Heart left ventricle (tissue), 16 donors: ENCODE results near the gene APOBEC3G. TPM values are rescaled to one million over a fixed set of nuclear protein-coding genes. Genes with fewer than 3 reads are reported as not detected.

Source experiments
- ATAC-seq, 4 donors: fragments of 200-7000 bp; cut with Tn5 transposase; one replicate each; pipeline ENCODE4 v1.9.1; 2020 to 2022; ENCODE audit warnings: moderate library complexity in 4 of 4, mild to moderate bottlenecking in 3 of 4, moderate number of reproducible peaks in 1 of 4
- DNase-seq, 5 donors: peaks; one replicate each; pipeline ENCODE4 v3.0.0-alpha.2; 2020
- H3K27ac ChIP-seq, 12 donors: fragments of 200-600 bp; sonication (generic) in 4 of 12; one replicate each; pipeline versions ENCODE4 v1.5.0 to v1.8.0; 2016 to 2022; ENCODE audit warnings: mild to moderate bottlenecking in 2 of 12
- H3K27me3 ChIP-seq, 9 donors: fragments of 200-600 bp; sonication (generic) in 2 of 9; one replicate each; pipeline versions ENCODE4 v1.5.1 to v1.8.0; 2016 to 2022; ENCODE audit warnings: mild to moderate bottlenecking in 3 of 9
- H3K36me3 ChIP-seq, 9 donors: fragments of 200-600 bp; sonication (generic) in 2 of 9; one replicate each; pipeline versions ENCODE4 v1.5.0 to v1.8.0; 2018 to 2022; ENCODE audit warnings: mild to moderate bottlenecking in 2 of 9
- H3K4me1 ChIP-seq, 12 donors: fragments of 200-600 bp; sonication (generic) in 4 of 12; one replicate each; pipeline versions ENCODE4 v1.5.0 to v1.8.0; 2016 to 2022; ENCODE audit warnings: mild to moderate bottlenecking in 3 of 12
- H3K4me3 ChIP-seq, 12 donors: fragments of 200-600 bp; sonication (generic) in 4 of 12; one replicate each; pipeline versions ENCODE4 v1.5.0 to v1.8.0; 2017 to 2022; ENCODE audit warnings: mild to moderate bottlenecking in 9 of 12, moderate library complexity in 4 of 12
- H3K9me3 ChIP-seq, 12 donors: fragments of 200-600 bp; sonication (generic) in 4 of 12; one replicate each; pipeline versions ENCODE4 v1.5.0 to v1.8.0; 2016 to 2022; ENCODE audit warnings: mild to moderate bottlenecking in 1 of 12
- POLR2A ChIP-seq, 2 donors: fragments of 450-650 bp; IDR thresholded peaks; one replicate each; pipeline ENCODE4 v1.6.1; 2017; ENCODE audit warnings: antibody characterized with exemption in 2 of 2, mild to moderate bottlenecking in 2 of 2, moderate library complexity in 2 of 2
- WGBS, 4 donors: extraction: QIAGEN DNeasy Blood & Tissue Kit in 2 of 4; methylation state at CpG; one replicate each; pipeline versions ENCODE4 v1.1.5 to v1.1.7; 2013 to 2018; 5-methylcytosine and 5-hydroxymethylcytosine counted together
- intact Hi-C, 10 donors: fragments of 100-400 bp; cut with DNase I; formaldehyde crosslinking; loops; one replicate each; pipeline versions ENCODE4 v1.11.1 to v1.14.2; 2022
- polyA plus RNA-seq, 2 donors: library from polyadenylated mRNA; stranded (reverse); fragments of 200-250 nt; gene quantifications; one replicate each; pipeline ENCODE4 v1.2.3, GENCODE V29; 2013
- total RNA-seq, 9 donors: library from RNA; depleted of rRNA in 2 of 9; stranded (reverse); fragments of >200 nt in 2 of 9; fragmentation: NEBNext Ultra II Directional in 3 of 9; extraction: Animal tissue kit (Norgen Biotek cat#: 25700) in 3 of 9; gene quantifications; one replicate each; pipeline versions ENCODE4 v1.1.0 to v1.2.4, GENCODE V29; 2016 to 2023
- TF ChIP-seq, protein P1 (sequence below), 12 donors: fragments of 200-600 bp; sonication (generic) in 4 of 12; IDR thresholded peaks; one replicate each; pipeline versions ENCODE4 v1.5.0 to v1.8.0; 2018 to 2022; ENCODE audit warnings: antibody characterized with exemption in 12 of 12, mild to moderate bottlenecking in 5 of 12
- donor health status: ischemic (EF 13 %, LVEDD 7.1; RV severe dilation, severe dysfunction).
- donor health status: healthy with polysubstance abuse.
- donor health status: DM: no; HTN: yes; CAD: no.
- donor health status: DM: no; HTN: no; CAD: no.
- donor health status: ischemic (EF 25% LVEDD 6.9; RV normal size, moderate dysfunction).
- donor health status: ischemic (EF 25% LVEDD 5.7; RV mildly dilated, moderate dysfunction).
- donor health status: healthy.
- donor health status: DM: yes; HTN: yes; CAD: no.
- donor health status: ischemic (EF 35%, LVEDD 5.7; RV mildly dilated, moderate dysfunction).
- donor health status: nonischemic (EF 11% LVEDD 7.7; RV severe dilation, severe dysfunction).
- donor health status: DM: yes; HTN: yes; CAD: no.
- donor health status: PGD.
- donor health status: ischemic (EF 29% LVEDD 5.4; RV normal size, mild dysfunction).
- donor health status: nonischemic (EF 23%, LVEDD 6.1; RV moderate dilation, normal function).

APOBEC3G gene
- total and polyA plus RNA-seq, 11 donors, result 1.8 to 21.9 (median 3.3) TPM

DNA sequence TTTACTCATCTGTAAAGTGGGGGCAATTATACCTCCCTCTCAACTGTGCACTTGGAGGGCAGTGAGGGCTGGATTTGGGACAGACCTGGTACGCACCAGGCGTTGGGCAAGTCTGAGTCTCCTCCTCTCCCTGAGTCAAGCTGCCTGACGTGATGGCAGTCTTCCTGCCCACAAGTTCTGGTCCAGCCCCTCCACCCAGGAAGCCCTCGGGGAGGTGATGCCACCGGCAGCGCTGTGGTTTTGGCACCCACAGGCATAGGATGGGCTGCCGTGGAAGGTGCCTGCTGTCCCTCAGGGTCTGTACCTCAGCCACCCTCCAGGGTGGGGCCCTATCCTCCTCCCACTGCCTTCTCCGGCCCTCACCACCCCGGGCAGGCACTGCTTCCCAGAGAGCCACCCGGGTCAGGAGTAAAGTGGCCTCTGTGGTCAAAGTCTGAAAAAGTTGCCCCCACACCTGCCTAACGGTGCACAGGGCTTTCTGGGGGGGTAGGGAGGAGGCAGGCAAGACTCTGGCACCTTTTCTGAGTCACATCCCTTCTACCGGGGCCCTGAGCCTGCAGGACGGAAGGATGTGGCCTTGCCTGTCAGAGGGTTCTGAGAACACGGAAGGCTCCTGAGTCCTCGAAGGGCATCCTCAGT lies 13.5 kb downstream of the APOBEC3G start:
- Histone ChIP-seq H3K4me1 (peaks cover 0 to 40% (median 0%) of the 10 kb centered on the region in 12 donors), H3K27me3 (peaks cover 0 to 5% (median 0%) of the 10 kb centered on the region in 9 donors), H3K4me3 (no peak overlapping the region), H3K27ac (peak overlapping the region in 1 of 12 donors; percentile 87), H3K9me3 (no peaks in the 10 kb centered on the region), H3K36me3 (peaks cover 0 to 5% (median 0%) of the 10 kb centered on the region in 9 donors)
- 72 to 81% (median 77%) methylated on average over 14 to 15 of the region's 15 CpGs for WGBS, 4 donors
- no peak for TF ChIP-seq POLR2A (IDR thresholded peaks at IDR 0.05)
- TF ChIP-seq, protein P1, sequence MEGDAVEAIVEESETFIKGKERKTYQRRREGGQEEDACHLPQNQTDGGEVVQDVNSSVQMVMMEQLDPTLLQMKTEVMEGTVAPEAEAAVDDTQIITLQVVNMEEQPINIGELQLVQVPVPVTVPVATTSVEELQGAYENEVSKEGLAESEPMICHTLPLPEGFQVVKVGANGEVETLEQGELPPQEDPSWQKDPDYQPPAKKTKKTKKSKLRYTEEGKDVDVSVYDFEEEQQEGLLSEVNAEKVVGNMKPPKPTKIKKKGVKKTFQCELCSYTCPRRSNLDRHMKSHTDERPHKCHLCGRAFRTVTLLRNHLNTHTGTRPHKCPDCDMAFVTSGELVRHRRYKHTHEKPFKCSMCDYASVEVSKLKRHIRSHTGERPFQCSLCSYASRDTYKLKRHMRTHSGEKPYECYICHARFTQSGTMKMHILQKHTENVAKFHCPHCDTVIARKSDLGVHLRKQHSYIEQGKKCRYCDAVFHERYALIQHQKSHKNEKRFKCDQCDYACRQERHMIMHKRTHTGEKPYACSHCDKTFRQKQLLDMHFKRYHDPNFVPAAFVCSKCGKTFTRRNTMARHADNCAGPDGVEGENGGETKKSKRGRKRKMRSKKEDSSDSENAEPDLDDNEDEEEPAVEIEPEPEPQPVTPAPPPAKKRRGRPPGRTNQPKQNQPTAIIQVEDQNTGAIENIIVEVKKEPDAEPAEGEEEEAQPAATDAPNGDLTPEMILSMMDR (IDR thresholded peaks at IDR 0.05), result no peak
- intact Hi-C loops, result no loop called here
- DNase-seq, result peak in 2 of 5 donors; percentile 31 to 75
- ATAC-seq, result peak in 1 of 4 donors; percentile 33

DNA sequence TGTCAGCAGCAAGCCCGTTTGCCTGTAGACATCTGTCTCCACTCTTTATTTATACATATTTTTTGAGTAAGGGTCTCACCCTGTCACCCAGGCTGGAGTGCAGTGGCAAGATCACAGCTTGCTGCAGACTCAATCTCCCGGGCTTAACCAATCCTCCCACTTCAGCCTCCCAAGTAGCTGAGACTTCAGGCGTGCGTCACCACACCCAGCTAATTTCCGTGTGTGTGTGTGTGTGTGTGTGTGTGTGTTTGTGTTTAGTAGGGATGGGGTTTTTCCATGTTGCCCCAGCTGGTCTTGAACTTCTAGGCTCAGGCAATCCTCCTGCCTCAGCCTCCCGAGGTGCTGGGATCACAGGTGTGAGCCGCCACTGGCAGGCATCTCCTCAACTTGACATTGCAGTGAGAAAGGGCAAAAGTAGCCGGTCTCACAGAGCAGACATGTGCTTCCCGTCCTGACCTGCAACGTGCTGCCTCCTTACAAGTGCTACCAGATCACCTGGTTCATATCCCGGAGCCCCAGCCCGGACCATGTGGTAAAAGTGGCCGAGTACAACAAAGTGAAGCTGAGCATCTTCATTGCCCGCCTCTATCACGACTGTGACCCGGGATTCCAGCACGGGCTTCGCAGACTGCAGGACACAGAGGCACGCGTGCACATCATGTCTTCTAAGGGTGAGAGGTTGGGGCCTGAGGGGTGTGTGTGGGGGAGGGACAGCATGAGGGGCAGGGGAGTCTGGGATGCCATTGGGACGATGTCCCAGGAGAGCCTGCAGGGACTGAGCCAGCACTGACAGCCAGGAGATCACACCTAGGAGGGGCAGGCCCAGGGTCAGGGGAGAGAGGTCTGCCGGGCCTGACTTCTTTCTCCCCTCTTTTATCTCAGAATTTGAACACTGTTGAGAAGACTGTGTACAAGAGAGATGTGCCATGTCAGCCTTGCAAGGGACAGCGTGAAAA lies 14.3 kb downstream of the APOBEC3G start:
- TF ChIP-seq POLR2A (IDR thresholded peaks at IDR 0.05), result no peak
- TF ChIP-seq, protein P1 (IDR thresholded peaks at IDR 0.05), result no peak
- Histone ChIP-seq H3K36me3 (peaks cover 0 to 2% (median 0%) of the 10 kb centered on the region in 9 donors), H3K4me1 (peaks cover 0 to 43% (median 0%) of the 10 kb centered on the region in 12 donors), H3K27me3 (peaks cover 0 to 5% (median 0%) of the 10 kb centered on the region in 9 donors), H3K27ac (peak overlapping the region in 1 of 12 donors; percentile 87), H3K9me3 (no peaks in the 10 kb centered on the region), H3K4me3 (peak overlapping the region in 1 of 12 donors; percentile 23)
- WGBS, 4 donors, result 76 to 80% (median 76%) methylated on average over 23 of the region's 23 CpGs
- no peak for ATAC-seq
- DNase-seq, result no peak
- intact Hi-C loops, result no loop called here

DNA sequence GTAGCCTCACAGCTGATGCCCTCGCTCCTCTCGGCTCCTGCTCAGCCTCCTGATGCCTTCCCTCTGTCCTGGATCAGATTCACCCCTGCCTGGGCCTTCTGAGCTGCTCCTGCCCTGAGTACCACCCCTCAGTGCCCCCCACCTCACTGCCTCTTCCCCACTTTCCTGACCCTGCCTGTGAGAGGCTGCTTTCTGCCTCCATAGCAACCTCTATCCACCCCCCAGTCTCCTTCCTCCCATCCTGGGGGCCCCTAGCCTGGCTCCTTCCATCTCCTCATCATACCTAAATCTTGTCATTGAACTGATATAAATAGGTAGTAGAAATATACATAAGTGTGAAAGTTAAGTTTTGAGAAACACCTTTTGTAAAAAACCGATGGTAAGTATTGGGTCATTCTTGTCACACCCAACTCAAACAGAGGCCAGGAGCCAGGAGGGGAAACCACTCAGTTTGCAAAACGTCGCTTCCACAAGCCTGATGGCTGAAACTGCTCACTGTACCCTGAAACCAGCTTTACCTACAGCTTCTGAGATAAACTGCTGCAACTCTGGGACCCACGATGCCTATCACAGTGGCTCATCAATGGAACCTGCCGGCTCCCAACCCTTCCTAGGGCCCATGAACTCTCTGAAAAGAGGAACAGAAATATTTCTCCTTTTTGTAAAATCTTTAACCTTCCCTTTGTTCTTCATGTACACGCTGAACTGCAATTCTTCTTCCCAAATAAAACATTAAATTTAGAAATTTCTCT lies 15.2 kb downstream of the APOBEC3G start:
- Histone ChIP-seq H3K9me3 (no peaks in the 10 kb centered on the region), H3K4me1 (peaks cover 0 to 51% (median 2%) of the 10 kb centered on the region in 12 donors), H3K27me3 (peaks cover 0 to 5% (median 0%) of the 10 kb centered on the region in 9 donors), H3K4me3 (peak overlapping the region in 1 of 12 donors; percentile 23), H3K27ac (peak overlapping the region in 1 of 12 donors; percentile 80), H3K36me3 (no peaks in the 10 kb centered on the region)
- intact Hi-C loops, result no loop called here
- TF ChIP-seq POLR2A (IDR thresholded peaks at IDR 0.05), result no peak
- TF ChIP-seq, protein P1 (IDR thresholded peaks at IDR 0.05), result no peak
- ATAC-seq, result no peak
- WGBS, 4 donors, result 74 to 79% (median 76%) methylated on average over 8 of the region's 8 CpGs
- DNase-seq, result no peak
